Fibroblast of lung (primary cell): Measurements from ENCODE around the gene SNX20. TPM values are rescaled to one million over a fixed set of nuclear protein-coding genes. Genes with fewer than 3 reads are reported as not detected.

Experiments
- DNase-seq, 2 donors: peaks; one replicate each; pipeline versions ENCODE4 v3.0.0 to v3.0.0-alpha.2; 2010; ENCODE audit warnings: low read depth in 2 of 2
- H2AFZ ChIP-seq: 2 replicates; pipeline ENCODE4 v1.5.1; 2012; ENCODE audit warnings: low read length, control low read depth, inconsistent platforms
- H3K27ac ChIP-seq: 2 replicates; pipeline ENCODE4 v1.5.1; 2011; ENCODE audit warnings: low read length, control low read depth; ENCODE audit not compliant: insufficient read depth
- H3K27me3 ChIP-seq: 2 replicates; pipeline ENCODE4 v1.5.1; 2011; ENCODE audit warnings: mild to moderate bottlenecking, low read length; ENCODE audit not compliant: control insufficient read depth, insufficient read depth
- H3K36me3 ChIP-seq: 2 replicates; pipeline ENCODE4 v1.5.1; 2011; ENCODE audit warnings: low read length; ENCODE audit not compliant: control insufficient read depth, insufficient read depth
- H3K4me1 ChIP-seq: 2 replicates; pipeline ENCODE4 v1.5.1; 2011; ENCODE audit warnings: low read length; ENCODE audit not compliant: control insufficient read depth, insufficient read depth; ENCODE audit errors: extremely low read depth
- H3K4me2 ChIP-seq: 2 replicates; pipeline ENCODE4 v1.5.1; 2011; ENCODE audit warnings: low read length, control low read depth; ENCODE audit not compliant: insufficient read depth; ENCODE audit errors: extremely low read depth
- H3K4me3 ChIP-seq, 4 experiments: fragments of 200-600 bp in 1 of 4; sonication (generic) in 1 of 4; replicated peaks in 1 of 4; 2 replicates each; pipeline ENCODE4 v1.5.1; 2011 to 2016; ENCODE audit warnings: low read length in 4 of 4, low read depth in 3 of 4, mild to moderate bottlenecking in 3 of 4, control low read depth in 2 of 4, inconsistent platforms in 1 of 4, mixed read lengths in 1 of 4; ENCODE audit not compliant: insufficient read depth in 1 of 4; ENCODE audit errors: control extremely low read depth in 1 of 4
- H3K79me2 ChIP-seq: 2 replicates; pipeline ENCODE4 v1.5.1; 2012; ENCODE audit warnings: mild to moderate bottlenecking, low read length, inconsistent platforms; ENCODE audit not compliant: control insufficient read depth, insufficient read depth
- H3K9ac ChIP-seq: 2 replicates; pipeline ENCODE4 v1.5.1; 2011; ENCODE audit warnings: mild to moderate bottlenecking, low read length, control low read depth; ENCODE audit not compliant: insufficient read depth
- H3K9me3 ChIP-seq: 2 replicates; pipeline ENCODE4 v1.5.1; 2012; ENCODE audit warnings: low read depth, low read length; ENCODE audit not compliant: control insufficient read depth, insufficient read depth
- H4K20me1 ChIP-seq: 2 replicates; pipeline ENCODE4 v1.5.1; 2011; ENCODE audit warnings: low read length; ENCODE audit not compliant: control insufficient read depth, insufficient read depth; ENCODE audit errors: extremely low read depth
- EZH2 ChIP-seq: IDR thresholded peaks from 2 replicates; pipeline ENCODE4 v1.5.1; 2012; ENCODE audit warnings: low read length, control low read depth, mild to moderate bottlenecking; ENCODE audit errors: missing control alignments
- polyA plus RNA-seq, 2 donors: library from polyadenylated mRNA; depleted of rRNA in 1 of 2; stranded (reverse) in 1 of 2; unstranded in 1 of 2; fragments of >200 nt; gene quantifications; 2 replicates each; pipeline ENCODE4 v1.2.1, GENCODE V29; 2011 to 2012; ENCODE audit warnings: missing spikeins in 1 of 2
- total RNA-seq: library from RNA; depleted of rRNA; stranded (reverse); fragments of >200 nt; gene quantifications from 2 replicates; pipeline ENCODE4 v1.2.1, GENCODE V29; 2014
- TF ChIP-seq, protein P1 (sequence below), 2 donors: IDR thresholded peaks in 1 of 2; conservative IDR thresholded peaks in 1 of 2; 1 replicate in 1 of 2; 2 replicates in 1 of 2; pipeline ENCODE4 v1.5.1; 2011 to 2012; ENCODE audit warnings: low read length in 2 of 2, control low read depth in 1 of 2, inconsistent platforms in 1 of 2, low read depth in 1 of 2, mild to moderate bottlenecking in 1 of 2

Gene SNX20
- total and polyA plus RNA-seq, 2 donors (not counting 1 experiment from before 2014, with no cell fraction given) = not detected

GRCh38 chr16:50705436-50706110 is 24.5 kb upstream of the SNX20 start:
- Histone ChIP-seq H3K4me1 (no peaks in the 10 kb centered on the region), H3K4me2 (no peak overlapping the region)
- DNase-seq = no peak

DNA sequence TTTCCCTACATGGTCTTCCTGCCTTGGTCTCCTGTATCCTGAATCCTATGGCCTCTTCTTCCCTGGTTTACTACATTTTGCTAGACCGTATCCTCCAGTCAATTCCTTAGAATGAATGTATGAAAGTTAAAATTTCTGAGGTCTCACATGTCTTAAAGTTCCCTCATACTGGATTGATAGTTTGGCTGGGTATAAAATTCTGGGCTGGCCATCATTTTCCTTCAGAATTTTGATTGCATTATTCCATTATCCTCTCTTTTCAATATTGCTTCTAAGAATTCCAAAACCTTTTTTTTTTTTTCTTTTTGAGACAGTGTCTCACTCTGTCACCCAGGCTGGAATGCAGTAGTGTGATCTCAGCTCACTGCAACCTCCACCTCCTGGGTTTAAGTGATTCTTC is 23.1 kb upstream of the SNX20 start:
- TF ChIP-seq, protein P1, sequence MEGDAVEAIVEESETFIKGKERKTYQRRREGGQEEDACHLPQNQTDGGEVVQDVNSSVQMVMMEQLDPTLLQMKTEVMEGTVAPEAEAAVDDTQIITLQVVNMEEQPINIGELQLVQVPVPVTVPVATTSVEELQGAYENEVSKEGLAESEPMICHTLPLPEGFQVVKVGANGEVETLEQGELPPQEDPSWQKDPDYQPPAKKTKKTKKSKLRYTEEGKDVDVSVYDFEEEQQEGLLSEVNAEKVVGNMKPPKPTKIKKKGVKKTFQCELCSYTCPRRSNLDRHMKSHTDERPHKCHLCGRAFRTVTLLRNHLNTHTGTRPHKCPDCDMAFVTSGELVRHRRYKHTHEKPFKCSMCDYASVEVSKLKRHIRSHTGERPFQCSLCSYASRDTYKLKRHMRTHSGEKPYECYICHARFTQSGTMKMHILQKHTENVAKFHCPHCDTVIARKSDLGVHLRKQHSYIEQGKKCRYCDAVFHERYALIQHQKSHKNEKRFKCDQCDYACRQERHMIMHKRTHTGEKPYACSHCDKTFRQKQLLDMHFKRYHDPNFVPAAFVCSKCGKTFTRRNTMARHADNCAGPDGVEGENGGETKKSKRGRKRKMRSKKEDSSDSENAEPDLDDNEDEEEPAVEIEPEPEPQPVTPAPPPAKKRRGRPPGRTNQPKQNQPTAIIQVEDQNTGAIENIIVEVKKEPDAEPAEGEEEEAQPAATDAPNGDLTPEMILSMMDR (conservative IDR thresholded peaks at IDR 0.05 in 1 of 2, IDR thresholded peaks at IDR 0.05 in 1 of 2; ENCODE audit: low read depth in 1 of 2, low read length in 2 of 2) = no peak
- no peak for TF ChIP-seq EZH2
- H3K27ac ChIP-seq = no peak overlapping the region
- no peak for DNase-seq
- H3K36me3 ChIP-seq = no peaks in the 10 kb centered on the region
- H3K4me2 ChIP-seq = no peak overlapping the region
- no peaks in the 10 kb centered on the region for H3K9me3 ChIP-seq
- no peaks in the 10 kb centered on the region for H3K4me1 ChIP-seq
- H3K4me3 ChIP-seq = no peak overlapping the region
- H3K9ac ChIP-seq = no peak overlapping the region
- no peak overlapping the region for H2AFZ ChIP-seq
- no peaks in the 10 kb centered on the region for H4K20me1 ChIP-seq
- H3K27me3 ChIP-seq = no peaks in the 10 kb centered on the region
- H3K79me2 ChIP-seq = no peaks in the 10 kb centered on the region

More at GRCh38 chr16:50705436-50706110, 24.5 kb upstream of the SNX20 start:
- H3K27ac ChIP-seq = no peak overlapping the region
- H2AFZ ChIP-seq = no peak overlapping the region
- H3K9me3 ChIP-seq = no peaks in the 10 kb centered on the region
- no peaks in the 10 kb centered on the region for H3K36me3 ChIP-seq
- no peak overlapping the region for H3K4me3 ChIP-seq
- no peaks in the 10 kb centered on the region for H3K79me2 ChIP-seq
- TF ChIP-seq EZH2 = no peak
- TF ChIP-seq, protein P1 (conservative IDR thresholded peaks at IDR 0.05 in 1 of 2, IDR thresholded peaks at IDR 0.05 in 1 of 2; ENCODE audit: low read depth in 1 of 2, low read length in 2 of 2) = no peak
- H3K27me3 ChIP-seq = no peaks in the 10 kb centered on the region
- H4K20me1 ChIP-seq = no peaks in the 10 kb centered on the region
- no peak overlapping the region for H3K9ac ChIP-seq

GRCh38 chr16:50702725-50703124 is 21.6 kb upstream of the SNX20 start:
- Histone ChIP-seq H3K4me1 (no peaks in the 10 kb centered on the region), H3K4me2 (no peak overlapping the region), H3K79me2 (no peaks in the 10 kb centered on the region), H3K4me3 (no peak overlapping the region), H3K9me3 (no peaks in the 10 kb centered on the region), H2AFZ (no peak overlapping the region), H3K36me3 (no peaks in the 10 kb centered on the region), H4K20me1 (no peaks in the 10 kb centered on the region), H3K27me3 (no peaks in the 10 kb centered on the region), H3K27ac (no peak overlapping the region), H3K9ac (no peak overlapping the region)
- TF ChIP-seq EZH2 = no peak
- TF ChIP-seq, protein P1 (conservative IDR thresholded peaks at IDR 0.05 in 1 of 2, IDR thresholded peaks at IDR 0.05 in 1 of 2; ENCODE audit: low read depth in 1 of 2, low read length in 2 of 2) = no peak
- DNase-seq = no peak
